HG02840 (cell line): ENCODE data around the gene MORN4.
"Not testable (repeated sequence)": the region's sequence is repeated elsewhere in the genome, so short reads cannot be mapped to it uniquely, and the experiment has no call there.

Source experiments
- ATAC-seq: cut with Tn5 transposase; IDR thresholded peaks from one replicate; pipeline ENCODE4 v1.9.1; 2021; ENCODE audit warnings: mild to moderate bottlenecking, moderate library complexity, moderate number of reproducible peaks; ENCODE audit not compliant: unreplicated experiment, low FRiP score

MORN4 gene

DNA sequence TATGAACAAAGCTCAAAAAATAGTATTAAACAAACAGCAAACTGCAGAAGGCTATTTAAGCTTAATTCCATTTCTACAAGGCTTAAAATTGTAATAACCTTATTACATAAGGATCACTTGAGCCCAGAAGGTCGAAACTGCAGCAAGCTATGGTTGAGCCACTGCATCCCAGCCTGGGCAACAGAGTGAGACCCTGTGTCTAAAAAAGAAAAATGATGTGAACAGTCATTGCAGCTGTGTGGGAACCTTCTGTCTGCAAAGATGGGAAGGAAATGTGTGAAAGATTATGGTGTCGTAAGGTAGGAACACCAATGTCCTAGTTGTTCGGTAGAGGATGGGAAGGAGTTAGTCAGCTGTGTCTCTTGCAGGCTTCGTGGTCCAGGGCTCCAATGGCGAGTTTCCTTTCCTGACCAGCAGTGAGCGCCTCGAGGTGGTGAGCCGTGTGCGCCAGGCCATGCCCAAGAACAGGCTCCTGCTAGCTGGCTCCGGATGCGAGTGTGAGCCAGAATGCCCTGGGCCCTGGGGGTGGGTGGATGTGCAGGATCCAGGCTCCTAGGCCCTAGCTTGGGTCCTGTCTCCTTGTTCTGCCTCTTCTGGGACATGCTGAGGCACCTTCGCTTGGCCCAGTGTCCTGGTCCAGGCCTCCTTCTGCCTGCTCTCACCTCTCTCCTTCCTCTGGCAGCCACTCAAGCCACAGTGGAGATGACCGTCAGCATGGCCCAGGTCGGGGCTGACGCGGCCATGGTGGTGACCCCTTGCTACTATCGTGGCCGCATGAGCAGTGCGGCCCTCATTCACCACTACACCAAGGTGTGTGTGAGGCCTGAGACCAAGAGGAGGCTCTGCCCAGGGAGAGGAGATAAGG is 34.7 kb downstream of the MORN4 start:
- ATAC-seq = no peak

DNA sequence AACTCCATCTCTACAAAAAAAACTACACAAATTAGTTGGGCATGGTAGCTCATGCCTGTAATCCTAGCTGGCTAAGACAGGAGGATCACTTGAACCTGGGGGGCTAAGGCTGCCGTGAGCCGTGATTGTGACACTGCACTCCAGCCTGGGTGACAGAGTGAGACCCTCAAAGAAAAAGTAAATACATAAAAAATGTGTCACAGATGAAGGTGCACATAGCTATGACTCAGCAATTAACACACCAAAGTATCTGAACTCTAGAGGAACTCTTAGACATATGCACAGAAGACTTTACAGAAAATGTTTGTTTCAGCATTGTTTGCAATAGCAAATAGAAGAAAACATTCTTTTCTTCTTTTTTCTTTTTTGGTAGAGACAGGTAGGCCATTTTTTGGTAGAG is 35.5 kb downstream of the MORN4 start:
- no peak for ATAC-seq

DNA sequence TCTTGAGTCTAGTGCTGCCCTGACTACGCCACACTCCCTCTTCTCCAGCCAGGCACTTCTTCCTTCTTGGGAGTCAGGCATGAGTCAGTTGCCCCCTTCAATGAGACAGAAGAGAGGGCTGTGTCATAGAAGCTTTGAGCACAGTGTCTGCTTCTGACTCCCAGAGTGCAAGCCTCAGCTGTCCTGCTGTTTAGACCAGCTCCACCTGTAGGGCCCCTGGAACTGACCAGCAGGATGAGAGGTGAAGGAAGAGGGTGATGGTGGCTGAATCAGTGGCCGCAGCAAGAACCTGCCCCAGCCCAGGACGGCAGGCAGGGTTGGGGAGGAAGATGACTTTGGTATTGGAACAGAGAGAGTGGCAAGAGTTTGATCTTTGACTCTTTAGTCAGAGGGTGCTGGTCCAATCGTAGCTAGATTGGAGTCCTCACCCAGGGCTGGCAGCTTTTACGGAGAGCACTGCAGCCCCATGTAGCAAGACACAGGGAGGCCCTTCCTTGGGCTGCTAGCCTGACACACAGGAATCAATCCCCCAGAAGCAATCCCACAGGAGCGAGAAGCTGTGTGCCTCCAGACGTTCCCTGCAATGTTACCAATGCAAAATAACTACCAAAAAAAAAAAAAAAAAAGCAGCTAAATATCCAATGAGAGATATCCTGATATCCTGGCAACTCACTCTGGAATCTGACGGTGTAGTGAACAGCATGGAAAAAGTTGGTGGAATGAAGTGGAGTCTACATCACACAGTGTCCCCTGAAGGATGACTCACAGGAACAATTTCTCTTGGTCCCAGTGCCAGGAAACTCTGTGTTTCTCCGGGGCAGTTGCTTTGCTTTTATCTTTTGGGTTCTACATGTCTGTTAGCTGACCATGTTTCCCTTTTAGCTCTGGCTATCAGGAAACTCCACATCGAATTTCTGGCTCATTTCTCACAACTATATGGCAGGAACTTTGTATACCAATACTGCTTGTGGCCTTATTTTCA is 36.9 kb downstream of the MORN4 start:
- ATAC-seq = no peak

- ATAC-seq = no peak
These were observed 39.9 kb downstream of the MORN4 start for GRCh38 chr10:97593421-97593820.

DNA sequence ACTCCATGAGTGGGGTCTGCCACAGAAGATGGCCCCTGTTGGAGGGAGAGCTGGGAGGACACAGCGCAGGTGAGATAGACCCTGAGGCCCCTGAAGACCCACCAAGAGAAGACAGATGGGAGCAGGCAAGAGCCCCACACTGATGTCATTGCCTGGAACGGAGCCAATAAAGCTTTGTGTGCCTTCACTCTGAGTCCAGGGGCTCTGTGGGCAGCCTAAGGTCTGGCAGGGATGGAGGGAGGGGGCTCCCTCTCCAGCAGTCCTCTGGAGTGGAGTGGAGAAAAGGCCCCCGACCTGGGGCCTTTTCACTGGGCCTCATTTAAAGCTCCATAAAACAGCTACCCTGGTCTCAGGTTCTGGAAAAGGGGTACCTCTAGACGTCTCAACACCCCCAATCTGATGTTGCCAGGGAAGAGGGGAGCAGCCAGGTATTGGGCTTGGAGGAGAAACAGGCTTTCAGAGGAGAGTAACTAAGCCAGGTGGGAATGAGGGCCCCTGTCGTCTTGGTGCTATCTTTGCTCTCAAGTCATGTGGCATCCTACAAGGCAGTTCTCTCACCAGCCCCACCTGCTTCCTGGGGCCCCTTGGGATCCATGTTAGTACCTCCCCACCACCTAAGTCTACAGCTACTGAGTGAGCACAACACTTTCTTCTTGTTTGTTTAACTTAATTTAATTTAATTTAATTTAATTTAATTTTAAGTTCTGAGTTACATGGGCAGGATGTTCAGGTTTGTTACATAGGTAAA is 42.4 kb downstream of the MORN4 start:
- ATAC-seq = no peak

DNA sequence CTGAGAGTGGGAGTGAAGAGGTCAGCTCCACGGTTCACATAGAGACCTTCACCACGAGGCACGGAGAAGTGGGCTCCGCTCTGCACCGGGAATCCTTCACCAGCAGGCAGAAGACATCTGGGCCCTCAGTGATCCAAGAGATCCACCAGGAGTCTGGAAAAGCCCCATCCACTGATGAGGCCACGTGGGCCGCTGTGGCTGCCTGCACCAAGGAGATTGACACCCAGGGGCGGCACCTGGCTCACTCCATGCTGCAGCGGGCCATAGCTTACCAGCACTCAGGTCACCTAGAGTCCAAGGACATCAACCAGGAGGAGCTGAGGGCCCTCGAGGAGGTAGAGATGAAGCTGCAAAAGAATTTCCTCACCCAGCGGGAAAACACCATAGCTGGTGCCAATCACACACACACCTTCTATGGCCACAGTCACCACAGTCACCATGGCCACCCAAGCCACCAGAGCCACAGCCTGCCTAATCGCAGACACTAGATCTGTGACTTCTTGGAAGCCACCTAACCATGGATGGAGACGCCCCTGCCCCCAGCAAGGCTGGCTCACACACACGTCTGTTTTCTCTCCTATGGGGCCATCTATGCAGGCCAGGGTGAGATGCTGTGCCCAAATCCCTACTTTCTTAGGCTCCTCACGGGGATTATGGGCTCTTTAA is 43.1 kb downstream of the MORN4 start:
- ATAC-seq = no peak

GRCh38 chr10:97589479-97589878 is 43.8 kb downstream of the MORN4 start, which contains the start of gene C10orf62:
Gene C10orf62, plus strand, starts transcription at chr10:97589721. Its CDS starts 177 bp downstream, at chr10:97589898.
- ATAC-seq = no peak

GRCh38 chr10:97587183-97587582 is 46.1 kb downstream of the MORN4 start:
- ATAC-seq = no peak

DNA sequence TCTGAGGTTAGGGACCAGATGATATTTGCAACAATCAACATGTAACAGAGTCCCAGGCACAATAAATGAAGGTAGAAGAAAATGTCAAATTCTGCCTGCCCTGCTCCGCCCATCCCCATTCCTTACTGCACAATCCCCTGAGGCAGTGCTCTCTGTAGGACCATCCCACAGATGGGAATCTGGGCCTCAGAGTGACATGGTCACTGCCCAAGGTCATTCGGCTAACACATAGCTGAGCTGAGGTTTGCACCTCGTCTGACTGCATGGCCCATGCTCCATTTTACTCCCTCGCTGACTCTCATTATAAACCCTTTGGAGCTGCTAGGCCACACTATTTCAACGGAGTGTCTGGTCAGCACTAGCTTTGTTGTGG is 47.9 kb downstream of the MORN4 start:
- ATAC-seq = no peak

DNA sequence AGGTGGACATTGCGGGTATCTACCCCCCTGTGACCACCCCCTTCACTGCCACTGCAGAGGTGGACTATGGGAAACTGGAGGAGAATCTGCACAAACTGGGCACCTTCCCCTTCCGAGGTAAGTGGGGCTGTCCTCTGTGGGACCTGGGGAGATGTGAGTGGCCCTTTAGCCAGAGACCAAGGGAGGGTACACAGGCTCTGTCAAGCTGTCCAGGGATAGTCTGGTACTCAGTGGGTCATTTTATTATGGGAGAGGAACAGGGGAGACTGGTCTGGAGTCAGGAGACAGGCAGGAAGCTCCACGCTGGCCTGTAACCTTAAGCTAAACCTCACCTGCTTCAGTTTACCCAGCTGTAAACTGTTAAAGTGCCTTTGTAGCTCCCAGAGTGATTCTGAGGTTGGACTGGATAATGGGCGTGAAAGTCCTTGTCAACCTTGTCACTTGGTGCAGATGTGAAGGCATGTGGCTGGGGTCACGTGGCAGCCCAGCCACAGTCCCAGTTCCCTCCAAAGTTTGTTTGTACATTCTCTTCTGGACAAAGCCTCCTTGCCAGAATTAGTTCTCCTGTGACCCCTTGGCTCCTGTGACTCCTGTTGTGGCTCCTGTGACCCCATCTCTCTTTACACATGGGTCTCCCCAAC is 48.4 kb downstream of the MORN4 start:
- no peak for ATAC-seq

DNA sequence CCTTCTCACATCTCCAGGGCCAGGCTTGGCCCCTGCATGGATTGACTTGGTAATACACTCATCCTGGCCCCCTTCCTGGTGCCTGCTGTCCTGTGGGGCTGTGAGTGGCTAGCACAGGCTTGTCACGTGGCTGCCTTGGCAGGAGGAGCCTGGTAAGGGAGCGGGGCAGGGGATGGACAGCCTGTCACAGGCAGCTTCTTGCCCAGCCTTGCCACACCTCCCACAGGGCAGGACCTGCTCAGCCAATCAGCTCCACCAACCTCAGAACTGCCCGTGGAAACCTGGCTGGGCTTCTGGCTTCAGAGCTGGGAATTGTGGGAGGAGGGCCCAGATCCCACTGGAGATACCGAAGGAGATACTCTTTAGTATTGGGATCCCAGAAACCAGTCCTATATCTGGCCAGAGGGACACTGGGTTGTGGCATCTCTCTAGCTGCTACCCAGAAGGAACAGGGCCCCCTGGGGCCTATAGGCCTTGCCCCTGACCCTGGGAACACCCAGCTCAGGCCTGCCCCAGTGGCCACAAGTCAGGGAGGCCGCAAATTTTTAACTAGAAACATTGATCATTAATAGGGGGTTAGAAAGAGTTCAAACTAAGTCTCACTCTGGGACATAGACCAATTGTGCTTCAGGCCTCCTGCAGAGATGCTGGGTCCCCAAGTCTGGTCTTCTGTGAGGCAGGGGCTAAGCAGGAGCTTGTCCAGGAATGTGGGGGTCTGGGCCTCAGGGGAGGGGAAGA is 49.1 kb downstream of the MORN4 start, which contains the start of gene HOGA1:
TSS of gene HOGA1 (plus strand) at position 330 of the 738 bp plus-strand sequence. CDS start at position 645, 315 bp downstream.
- ATAC-seq = no peak

GRCh38 chr10:97583476-97583875 is 49.8 kb downstream of the MORN4 start:
- no peak for ATAC-seq

DNA sequence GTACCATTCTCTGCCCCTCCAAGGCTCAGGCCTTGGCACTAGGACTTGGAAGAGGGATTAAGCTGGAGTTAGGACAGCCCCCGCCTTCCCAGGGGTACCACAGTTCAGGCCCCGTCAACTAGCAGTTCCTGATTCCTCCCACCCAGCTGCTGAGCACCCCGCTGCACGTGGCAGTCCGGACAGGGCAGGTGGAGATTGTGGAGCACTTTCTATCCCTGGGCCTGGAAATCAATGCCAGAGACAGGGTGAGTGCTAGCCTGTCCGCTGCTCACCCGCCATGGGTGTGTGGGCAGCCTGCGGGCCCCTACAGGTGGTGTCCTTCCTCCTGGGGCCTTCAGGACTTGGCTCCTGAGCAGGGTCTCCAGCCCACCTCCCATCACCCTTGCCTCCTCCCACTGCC is 51.1 kb downstream of the MORN4 start:
- ATAC-seq = no peak

DNA sequence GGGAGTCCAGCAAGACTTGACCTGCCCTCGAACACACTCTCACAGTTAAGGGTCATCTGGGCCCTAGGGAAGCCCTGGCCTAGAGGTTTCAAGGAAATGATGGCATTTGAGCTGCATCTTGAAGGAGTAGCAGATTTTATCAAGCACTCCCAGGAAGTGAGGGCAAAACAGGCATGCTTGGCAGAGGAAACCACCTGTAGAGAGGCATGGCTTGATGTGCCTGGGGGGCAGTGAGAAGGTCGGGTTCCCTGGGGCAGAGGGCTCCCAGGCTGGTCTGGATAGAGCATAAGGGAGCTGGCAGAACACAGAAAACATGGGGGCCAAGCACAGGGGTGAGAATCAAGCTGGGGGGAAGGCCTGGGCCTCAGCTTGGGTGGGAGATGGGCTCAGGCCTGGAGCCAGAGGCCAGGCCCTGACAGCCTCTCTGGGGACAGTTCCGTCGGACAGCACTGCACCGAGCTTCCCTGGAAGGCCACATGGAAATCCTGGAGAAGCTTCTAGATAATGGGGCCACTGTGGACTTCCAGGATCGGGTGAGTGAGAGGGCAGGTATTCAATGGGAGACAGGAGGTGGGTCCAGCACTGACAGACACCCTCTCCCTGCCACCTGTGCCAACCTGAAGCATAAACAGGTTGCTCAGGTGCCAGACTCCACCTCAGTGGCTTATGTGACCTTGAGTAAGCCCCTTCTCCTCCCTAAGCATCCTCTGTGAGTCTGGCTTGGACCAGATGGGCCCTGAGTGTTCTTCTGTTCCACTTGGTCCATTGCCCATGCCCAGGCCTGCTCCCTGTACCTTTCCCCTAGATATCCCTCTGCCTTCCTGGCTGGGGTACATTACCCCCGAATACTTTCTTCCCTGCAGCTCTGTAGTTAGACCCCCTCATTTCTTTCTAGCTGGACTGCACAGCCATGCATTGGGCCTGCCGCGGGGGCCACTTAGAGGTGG is 52.6 kb downstream of the MORN4 start:
- no peak for ATAC-seq

DNA sequence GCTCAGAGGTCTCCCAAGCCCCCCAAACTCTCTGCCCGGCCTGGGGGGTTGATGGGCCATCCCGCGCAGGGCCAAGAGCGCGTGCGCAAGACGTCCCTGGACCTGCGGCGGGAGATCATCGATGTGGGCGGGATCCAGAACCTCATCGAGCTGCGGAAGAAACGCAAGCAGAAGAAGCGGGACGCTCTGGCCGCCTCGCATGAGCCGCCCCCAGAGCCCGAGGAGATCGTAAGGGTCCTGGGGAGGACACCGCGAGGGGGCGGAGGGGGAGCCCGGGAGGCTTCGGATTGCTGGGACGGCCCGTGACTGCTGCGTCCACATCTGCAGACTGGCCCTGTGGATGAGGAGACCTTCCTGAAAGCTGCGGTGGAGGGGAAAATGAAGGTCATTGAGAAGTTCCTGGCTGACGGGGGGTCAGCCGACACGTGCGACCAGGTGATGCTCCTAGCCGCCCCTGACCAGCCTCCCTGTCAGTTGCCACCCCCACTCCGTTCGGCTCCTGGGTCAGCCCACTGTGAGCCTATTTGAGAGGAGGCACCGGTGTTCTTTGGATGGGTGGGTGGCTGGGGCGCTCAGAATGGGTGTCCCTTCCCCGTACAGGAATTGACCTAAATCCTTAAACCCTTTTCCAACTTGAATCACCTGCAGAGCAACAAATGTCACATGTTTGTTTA is 55.0 kb downstream of the MORN4 start:
- ATAC-seq = no peak

GRCh38 chr10:97577701-97578100 is 55.6 kb downstream of the MORN4 start:
- no peak for ATAC-seq

DNA sequence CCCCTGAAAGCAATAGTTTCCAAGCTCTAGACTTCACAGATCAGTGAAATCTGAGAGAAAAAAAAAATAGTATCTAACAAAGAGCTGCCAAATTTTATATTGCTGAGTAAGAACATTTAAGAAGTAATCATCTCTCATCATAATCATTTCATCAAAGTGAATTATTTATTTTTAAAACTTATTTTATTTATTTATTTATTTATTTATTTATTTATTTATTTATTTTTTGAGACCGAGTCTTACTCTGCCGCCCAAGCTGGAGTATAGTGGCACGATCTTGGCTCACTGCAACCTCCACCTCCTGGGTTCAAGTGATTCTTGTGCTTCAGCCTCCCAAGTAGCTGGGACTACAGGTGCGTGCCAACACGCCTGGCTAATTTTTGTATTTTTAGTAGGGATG is 56.8 kb downstream of the MORN4 start:
- ATAC-seq = not testable (repeated sequence)
